Activated CD8-positive, alpha-beta memory T cell treated with anti-CD3 and anti-CD28 coated beads for 36 hours (primary cell): ENCODE results near the gene MBD3. TPM values are rescaled to one million over a fixed set of nuclear protein-coding genes. Genes with fewer than 3 reads are reported as not detected.

Experiments
- CTCF ChIA-PET: fragments of 350-600 bp; sonication (Branson Sonifier 250); formaldehyde crosslinking; loops from one replicate; lab custom pipeline; 2021; ENCODE audit warnings: antibody characterized with exemption; lab: Charles Lee
- POLR2A ChIA-PET: fragments of 350-600 bp; sonication (Branson Sonifier 250); formaldehyde crosslinking; loops from one replicate; lab custom pipeline; 2021; ENCODE audit warnings: antibody characterized with exemption; lab: Charles Lee
- total RNA-seq, 2 experiments: library from RNA; stranded (reverse); gene quantifications; one replicate each; pipeline ENCODE4 v1.2.3, GENCODE V29; 2021

MBD3 gene
- total RNA-seq, 2 experiments from 2014 or later = 127 to 130 TPM

GRCh38 chr19:1580382-1580781 is 12.3 kb downstream of the MBD3 start:
- ChIA-PET CTCF (no interaction called here), POLR2A (no interaction called here)

GRCh38 chr19:1579222-1579621 is 13.4 kb downstream of the MBD3 start:
- ChIA-PET POLR2A (interaction anchor here (0.6 kb wide), 1 partner anchor 10 kb away, joined by 3 read pairs; no protein-coding TSS in a partner anchor), CTCF (interaction anchor here (0.5 to 1.8 kb wide), 3 partner anchors 9 to 1807 kb away, joined by 3 to 6 read pairs (median 3); no protein-coding TSS in a partner anchor)

GRCh38 chr19:1577929-1578618 is 14.6 kb downstream of the MBD3 start:
- POLR2A ChIA-PET = no interaction called here
- CTCF ChIA-PET = interaction anchor here (1.8 kb wide), 1 partner anchor 8 kb away, joined by 6 read pairs; no protein-coding TSS in a partner anchor

GRCh38 chr19:1577090-1577928 is 15.4 kb downstream of the MBD3 start:
- POLR2A ChIA-PET = no interaction called here

GRCh38 chr19:1576242-1577089 is 16.2 kb downstream of the MBD3 start:
- ChIA-PET CTCF (no interaction called here), POLR2A (no interaction called here)

More at GRCh38 chr19:1577090-1577928, 15.4 kb downstream of the MBD3 start:
- CTCF ChIA-PET = no interaction called here

GRCh38 chr19:1575323-1576241 is 17.1 kb downstream of the MBD3 start:
- ChIA-PET CTCF (no interaction called here), POLR2A (no interaction called here)

GRCh38 chr19:1574354-1575136 is 18.1 kb downstream of the MBD3 start:
- ChIA-PET POLR2A (no interaction called here), CTCF (no interaction called here)

GRCh38 chr19:1572795-1573194 is 19.9 kb downstream of the MBD3 start:
- ChIA-PET CTCF (interaction anchor here (2.1 kb wide), 1 partner anchor 27 kb away, joined by 4 read pairs; no protein-coding TSS in a partner anchor), POLR2A (no interaction called here)

GRCh38 chr19:1571358-1571757 is 21.3 kb downstream of the MBD3 start:
- ChIA-PET CTCF (no interaction called here), POLR2A (no interaction called here)

- CTCF ChIA-PET = interaction anchor here (1.8 kb wide), 1 partner anchor 8 kb away, joined by 6 read pairs; no protein-coding TSS in a partner anchor
- POLR2A ChIA-PET = no interaction called here
These were observed 21.8 kb downstream of the MBD3 start for GRCh38 chr19:1570836-1571235.

GRCh38 chr19:1569997-1570396 is 22.7 kb downstream of the MBD3 start:
- ChIA-PET POLR2A (interaction anchor here (0.6 kb wide), 1 partner anchor 19 kb away, joined by 4 read pairs; no protein-coding TSS in a partner anchor), CTCF (interaction anchor here (1.8 kb wide), 1 partner anchor 9 kb away, joined by 6 read pairs; no protein-coding TSS in a partner anchor)

GRCh38 chr19:1568320-1569019 is 24.2 kb downstream of the MBD3 start, which contains the start of gene MEX3D:
MEX3D (minus strand) TSS chr19:1568325; CDS start chr19:1568058, 267 bp downstream.
- POLR2A ChIA-PET = interaction anchor here (0.5 kb wide), 1 partner anchor 11 kb away, joined by 3 read pairs; no protein-coding TSS in a partner anchor
- CTCF ChIA-PET = no interaction called here

GRCh38 chr19:1567848-1568227 is 24.8 kb downstream of the MBD3 start:
- ChIA-PET POLR2A (no interaction called here), CTCF (no interaction called here)

- ChIA-PET POLR2A (no interaction called here), CTCF (no interaction called here)
These were observed 25.4 kb downstream of the MBD3 start for GRCh38 chr19:1567116-1567847.

GRCh38 chr19:1566392-1567115 is 26.1 kb downstream of the MBD3 start:
- CTCF ChIA-PET = interaction anchor here (2.3 kb wide), 1 partner anchor 21 kb away, joined by 8 read pairs; no protein-coding TSS in a partner anchor

More at GRCh38 chr19:1566392-1567115, 26.1 kb downstream of the MBD3 start:
- POLR2A ChIA-PET = no interaction called here
